HL-60/S4 (cell line): Measurements from ENCODE around the gene ABRACL.
"Not testable (repeated sequence)": the region's sequence is repeated elsewhere in the genome, so short reads cannot be mapped to it uniquely, and the experiment has no call there.

Experiments
- in situ Hi-C: fragments of 300-500 bp; cut with MboI; formaldehyde crosslinking; loops from 2 replicates; pipeline ENCODE4 v1.14.3; 2022; ENCODE audit warnings: low sequenced_read_pairs

The ABRACL gene

DNA sequence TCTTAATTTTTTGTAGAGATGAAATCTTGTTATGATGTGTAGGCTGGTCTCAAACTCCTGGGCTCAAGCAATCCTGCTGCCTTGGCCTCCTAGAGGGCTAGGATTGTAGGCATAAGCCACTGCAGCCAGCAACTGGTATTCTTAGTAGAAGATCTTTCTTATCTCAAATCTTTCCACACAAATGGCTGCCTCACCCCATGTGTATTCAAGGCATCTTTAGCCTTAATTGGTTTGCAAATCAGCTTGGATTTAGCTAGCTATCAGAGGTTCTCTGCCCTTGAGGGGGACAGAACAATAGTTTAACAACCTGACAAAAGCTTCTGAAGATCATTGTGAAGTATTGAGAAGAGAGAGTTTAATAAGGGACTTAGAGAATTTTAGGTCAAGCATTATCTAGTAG is 17.9 kb upstream of the ABRACL start:
- in situ Hi-C loops: no loop called here

DNA sequence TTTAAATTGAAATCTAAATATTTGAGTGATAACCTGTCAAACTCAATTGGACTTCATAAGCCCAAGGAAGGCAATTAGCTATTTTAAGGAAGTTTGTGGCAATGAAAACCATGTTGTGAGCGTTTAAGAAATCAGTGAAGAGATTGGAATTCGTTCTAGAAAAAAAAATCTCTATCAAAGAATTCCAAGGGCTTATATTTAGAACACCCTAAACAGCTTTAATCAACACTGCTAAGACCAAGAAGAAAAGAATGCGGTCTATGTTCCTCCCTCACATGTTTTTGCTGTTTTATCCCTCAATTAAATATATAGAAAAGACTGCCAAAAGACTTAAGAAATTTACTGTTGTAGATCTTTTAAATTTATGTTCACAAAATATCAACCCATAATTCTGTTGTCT is 16.6 kb upstream of the ABRACL start:
- in situ Hi-C loops: no loop called here

DNA sequence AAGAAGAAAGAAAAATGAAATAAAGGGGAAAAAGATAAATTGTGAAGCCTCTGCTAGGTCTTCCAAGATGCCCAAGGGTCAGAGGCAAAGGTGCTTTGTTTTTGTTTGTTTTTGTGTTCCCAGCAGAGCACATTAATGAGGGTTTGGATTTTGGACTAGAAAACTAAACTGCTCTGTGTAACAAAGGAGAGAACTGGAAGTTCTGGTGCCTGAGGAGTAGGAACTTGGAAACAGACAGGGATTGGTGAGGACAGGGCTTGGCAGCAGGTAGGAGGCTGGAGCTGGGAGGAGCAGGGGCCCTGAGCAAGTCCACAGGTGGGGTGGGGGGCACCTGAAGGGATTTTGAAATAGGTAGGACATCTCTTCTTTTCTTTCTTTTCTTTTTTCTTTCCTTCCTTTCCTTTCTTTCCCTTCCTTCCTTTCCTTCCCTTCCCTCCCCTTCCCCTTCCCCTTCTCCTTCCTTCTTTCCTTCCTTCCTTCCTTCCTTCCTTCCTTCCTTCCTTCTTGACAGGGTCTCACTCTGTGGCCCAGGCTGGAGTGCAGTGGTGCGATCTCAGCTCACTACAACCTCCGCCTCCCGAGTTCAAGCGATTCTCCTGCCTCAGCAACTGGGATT is 15.3 kb upstream of the ABRACL start:
- in situ Hi-C loops: no loop called here

DNA sequence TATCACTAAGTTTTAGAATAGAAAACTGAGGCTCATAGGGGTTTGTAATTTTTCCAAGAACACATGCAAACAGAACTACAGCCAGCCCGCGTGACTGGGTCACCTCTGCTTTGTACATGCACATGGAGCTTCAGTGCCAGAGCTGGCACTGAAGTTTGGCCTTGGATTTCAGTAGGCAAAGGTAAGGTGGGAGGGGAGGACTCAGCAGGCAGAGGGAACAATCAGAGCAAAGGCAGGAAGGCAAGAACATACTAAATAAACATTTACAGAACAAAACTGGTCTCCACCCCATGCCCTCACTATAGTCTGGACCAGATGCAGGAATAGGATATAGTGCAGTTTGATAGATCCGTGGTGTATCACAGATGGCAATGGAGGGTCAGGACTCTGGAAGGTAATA is 13.6 kb upstream of the ABRACL start:
- in situ Hi-C loops: no loop called here

DNA sequence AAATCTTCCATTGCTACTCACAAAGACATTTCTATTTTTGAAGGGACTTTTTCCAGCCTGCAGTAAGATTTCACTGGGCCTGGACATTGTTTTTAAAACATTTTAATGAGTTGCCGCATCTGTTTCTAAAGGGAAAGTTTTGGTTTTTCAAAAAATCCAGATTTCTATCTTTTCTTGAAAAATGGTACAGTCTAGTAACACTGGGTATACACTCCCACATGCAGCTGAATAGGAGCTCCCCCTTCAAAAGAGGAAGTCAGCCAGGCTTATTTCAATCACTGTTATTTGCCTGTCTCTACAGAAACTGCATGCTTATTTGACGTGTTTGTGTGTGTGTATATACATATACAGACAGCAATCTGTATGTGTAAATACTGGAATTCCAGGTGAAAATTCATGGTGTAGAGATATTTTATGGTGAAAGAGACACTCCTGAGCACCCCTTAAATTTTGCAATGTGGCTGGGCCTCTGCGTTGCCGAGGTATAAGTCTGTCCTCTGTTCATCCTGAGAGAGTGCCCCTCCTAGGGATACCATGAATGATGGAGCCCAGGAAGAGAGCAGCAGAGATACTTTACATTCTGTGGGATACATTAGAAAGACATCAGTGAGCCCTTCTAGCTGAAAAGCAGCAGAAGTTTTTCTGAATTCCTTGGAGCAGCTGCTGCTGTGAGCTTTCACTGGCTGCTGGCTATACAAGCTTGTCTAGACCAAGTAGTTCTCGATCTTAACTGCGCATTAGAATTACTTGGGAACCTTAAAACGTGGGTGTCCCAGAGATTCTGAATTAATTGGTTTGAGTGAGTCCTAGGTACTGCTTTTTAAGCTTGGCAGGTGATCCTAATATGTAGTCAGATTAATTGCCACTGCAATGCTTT is 12.0 kb upstream of the ABRACL start:
- in situ Hi-C loops: no loop called here

DNA sequence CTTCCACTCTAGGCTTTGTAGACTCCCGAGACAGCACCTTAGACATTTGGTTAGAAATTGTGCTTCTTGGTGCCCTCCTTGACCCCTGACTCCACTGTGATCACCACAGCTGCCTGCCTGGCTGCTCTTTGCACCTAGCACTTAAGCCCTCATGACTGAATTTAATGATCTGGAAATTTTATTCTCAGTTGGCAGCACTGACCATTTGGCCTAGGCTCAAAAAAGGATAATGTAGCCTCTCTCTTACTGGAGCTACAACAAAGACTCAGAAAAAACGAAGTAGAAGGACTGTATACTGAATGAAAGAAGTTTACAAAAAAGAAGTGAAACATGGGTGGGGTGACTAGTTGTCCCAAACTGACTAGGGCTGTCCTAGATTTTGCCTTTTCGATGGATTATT is 11.3 kb upstream of the ABRACL start:
- in situ Hi-C loops: no loop called here

DNA sequence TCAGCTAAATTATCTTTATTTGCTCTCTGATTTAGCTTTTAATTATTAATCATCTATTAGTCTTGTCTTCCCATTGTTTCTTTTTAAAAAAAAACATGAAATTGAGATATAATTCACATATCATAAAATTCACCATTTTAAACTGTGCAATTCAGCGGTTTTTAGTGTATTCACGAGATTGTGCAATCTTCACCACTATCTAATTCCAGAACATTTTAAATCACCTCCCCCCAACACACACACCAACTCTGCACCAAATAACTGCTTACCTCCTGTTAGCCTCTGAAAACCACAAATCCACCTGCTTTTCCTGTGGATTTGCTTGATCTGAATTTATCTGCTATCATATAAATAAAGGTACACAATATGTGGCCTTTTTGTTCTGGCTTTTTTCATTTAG is 8.8 kb upstream of the ABRACL start:
- in situ Hi-C loops: no loop called here

DNA sequence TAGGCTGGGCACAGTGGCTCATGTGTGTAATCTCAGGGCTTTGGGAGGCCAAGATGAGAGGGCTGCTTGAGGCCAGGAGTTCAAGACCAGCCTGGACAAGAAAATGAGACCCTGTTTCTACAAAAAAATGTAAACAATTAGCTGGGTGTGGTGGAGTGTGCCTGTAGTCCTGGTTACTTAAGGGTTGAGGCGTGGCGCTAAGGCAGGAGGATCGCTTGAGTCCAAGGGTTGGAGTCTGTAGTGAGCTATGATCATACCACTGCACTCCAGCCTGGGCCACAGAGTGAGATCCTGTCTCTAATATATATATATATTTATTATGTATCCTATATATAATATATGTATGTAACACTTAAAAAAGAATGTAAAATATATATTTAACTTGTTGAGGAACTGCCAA is 7.9 kb upstream of the ABRACL start:
- in situ Hi-C loops: no loop called here

DNA sequence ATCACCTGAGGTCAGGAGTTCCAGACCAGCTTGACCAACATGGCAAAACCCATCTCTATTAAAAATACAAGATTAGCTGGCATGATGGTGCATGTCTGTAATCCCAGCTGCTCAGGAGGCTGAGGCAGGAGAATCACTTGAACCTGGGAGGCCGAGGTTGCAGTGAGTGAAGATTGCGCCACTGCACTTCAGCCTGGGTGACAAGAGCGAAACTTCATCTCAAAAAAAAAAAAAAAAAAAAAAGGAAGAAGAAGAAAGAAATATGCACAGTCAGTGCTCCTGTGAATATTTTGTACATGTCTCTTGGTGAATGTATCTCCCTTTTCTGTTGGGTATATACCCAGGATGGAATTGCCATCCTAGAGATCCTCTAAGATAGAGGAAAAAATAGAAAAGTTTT is 3.1 kb upstream of the ABRACL start:
- in situ Hi-C loops: not testable (repeated sequence)

DNA sequence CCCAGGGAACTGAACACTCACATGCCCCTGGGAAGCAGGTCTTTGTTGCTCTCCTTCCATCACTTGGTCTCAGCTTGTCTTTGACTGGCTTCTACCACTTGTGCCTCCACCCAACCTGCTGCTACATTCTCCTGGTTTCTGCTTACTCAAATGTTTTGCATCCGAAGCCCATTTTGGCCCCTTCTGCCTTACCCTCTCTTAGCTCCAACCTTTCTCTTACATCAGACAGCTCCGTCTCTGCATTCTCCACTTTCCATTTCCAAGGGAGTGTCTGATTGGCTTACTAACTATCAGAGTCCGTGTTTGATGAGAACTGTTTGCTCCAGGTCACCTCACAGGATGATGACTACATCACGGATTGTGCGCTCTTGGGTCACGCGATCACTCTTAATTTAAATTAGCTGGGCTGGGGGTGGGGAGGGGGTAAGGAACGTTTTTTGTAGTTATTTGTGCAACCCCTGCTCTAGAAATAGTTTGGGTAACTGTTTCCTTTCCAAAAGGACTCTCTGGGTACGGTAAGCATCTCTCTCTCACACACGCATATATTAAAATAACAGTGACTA is 844 bp upstream of the ABRACL start:
- in situ Hi-C loops: no loop called here

DNA sequence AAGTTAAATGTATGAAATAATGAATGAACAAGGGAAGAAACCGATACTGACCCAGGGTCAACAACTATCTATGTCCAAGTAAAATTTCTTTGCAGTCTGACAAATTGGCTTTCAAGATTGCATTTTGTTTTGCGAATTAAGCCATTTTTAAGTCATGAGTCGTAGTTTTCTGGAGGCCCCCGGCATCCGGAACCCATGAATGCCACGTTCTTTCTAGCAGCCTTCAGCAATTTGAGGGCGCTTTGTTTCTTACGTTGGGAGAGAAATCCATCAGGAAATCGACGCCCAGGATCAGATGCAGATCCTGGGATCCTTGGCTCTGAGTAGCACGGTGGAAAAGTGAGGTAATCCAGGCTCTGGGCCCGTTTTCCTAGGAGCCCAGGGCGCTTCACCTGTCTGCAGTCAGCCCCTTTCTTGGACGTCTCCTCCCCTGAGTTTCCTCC is 309 bp upstream of the ABRACL start:
- in situ Hi-C loops: no loop called here

DNA sequence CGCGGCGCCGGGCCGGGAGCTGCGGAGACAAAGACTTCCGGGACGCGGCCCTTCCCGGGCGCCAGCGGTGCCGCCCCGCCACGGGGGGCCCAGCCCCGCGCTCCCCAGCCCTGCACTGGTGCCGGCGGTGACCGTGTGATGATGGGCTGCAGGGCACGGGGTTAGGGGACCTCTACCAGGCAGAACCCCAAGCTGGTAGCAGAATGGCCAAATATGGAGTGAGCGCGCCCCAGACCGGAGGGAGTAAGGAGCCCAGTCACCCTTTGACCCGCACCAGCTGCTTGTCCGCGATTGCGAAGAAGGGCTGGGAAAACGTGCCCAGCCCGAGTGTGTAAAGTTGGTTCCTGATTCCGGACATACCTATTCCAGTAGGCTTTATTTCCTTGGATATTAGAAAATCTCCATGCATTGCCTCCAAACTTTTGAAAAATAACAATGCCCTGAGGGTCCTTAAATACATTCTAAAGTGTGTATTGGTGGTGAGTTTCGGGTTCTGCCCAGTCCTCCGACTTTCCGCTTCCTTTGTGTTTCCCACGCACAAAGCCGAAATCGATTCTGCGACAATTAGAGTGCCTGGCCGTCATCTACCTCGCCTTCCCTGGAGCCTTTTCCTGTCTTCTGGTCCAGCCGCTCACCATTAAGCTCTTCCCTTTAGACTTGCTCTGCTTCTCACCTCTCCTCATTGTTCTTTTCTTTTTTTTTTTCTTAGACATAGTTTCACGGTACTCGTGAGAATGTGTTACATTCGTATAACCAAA is 1.1 kb downstream of the ABRACL start:
- in situ Hi-C loops: no loop called here

DNA sequence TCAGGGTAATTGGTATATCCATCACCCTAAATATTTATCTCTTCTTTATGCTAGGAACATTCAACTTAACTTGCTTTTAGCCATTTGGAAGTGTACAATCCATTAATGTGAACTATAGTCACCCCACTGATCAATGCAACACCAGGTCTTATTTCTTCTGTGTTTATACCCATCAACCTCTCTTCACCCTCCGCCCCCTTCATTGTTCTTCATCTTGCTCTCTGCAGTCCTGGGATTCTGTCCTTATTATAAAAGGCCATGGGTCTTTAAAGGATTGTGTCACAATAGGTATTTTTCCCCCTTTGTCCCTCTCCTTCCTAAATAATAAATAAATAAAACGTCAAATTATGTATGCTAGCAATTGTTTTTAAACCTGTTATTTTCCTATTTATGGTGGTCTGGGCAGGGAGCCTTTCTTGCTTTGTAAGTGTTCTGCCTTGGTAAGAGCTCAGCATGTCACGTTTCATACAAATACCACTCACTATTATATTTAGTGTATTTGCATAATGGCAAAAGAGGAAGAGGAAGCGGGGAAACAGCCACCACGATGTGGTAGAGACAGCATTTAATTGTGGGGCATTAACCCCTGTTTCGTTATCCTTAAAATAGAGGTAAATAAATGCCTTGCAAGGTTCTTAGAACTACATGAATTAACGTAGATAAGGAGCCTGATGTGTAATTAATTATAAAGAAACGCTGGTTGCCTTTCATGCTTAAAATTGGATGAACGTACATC is 1.9 kb downstream of the ABRACL start:
- in situ Hi-C loops: no loop called here

DNA sequence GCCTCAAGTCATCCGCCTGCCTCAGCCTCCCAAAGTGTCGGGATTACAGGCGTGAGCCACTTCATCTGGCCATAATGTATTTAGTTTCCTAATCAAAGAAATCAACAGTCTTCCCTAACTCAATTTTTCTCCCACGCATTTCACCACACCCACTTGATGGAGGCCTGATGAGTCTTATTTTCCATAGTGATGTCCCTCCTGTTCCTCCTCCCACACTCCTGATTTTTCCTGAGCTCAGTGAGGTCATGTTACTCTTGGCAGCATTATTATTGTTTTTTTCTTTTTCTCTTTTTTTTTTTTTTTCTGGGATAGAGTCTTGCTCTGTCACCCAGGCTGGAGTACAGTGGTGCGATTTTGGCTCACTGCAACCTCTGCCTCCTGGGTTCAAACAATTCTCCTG is 8.9 kb downstream of the ABRACL start:
- in situ Hi-C loops: no loop called here

DNA sequence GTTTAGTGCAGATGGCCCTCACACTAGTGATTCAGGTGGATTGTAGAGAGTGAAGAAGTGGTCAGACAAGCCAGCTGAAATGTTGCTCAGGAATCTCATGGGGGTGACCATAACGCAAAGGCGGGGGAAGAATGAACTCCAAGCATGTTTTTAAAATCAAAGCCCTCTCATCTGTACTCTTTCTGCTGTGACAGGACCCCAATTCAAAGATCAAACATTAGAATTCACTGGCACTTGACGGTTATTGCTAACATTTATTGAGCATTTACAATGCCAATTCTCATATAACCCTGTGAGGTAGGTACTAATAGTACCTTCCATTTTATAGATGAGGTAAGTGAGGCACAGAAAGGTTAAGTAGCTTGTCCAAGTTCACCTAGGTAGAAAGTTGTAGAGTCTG is 15.7 kb downstream of the ABRACL start:
- in situ Hi-C loops: no loop called here

DNA sequence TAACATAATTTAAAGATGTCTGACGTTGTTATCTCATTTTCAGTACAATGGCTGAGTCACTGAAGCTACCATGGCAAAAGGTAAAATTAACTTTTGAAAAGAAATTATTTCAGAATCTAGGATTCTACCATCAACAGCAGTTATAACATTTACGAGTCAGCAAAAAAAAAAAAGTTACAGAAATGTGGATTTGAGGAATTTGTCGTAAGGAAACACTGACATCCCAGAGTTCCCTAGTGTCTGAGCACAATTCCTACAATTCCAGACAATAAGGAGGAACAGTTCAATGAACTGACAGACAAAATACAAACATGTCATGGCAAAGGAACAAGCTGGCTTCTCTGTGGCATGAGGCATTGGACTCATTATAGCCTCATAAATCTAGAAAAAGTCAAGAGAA is 19.1 kb downstream of the ABRACL start:
- in situ Hi-C loops: no loop called here

DNA sequence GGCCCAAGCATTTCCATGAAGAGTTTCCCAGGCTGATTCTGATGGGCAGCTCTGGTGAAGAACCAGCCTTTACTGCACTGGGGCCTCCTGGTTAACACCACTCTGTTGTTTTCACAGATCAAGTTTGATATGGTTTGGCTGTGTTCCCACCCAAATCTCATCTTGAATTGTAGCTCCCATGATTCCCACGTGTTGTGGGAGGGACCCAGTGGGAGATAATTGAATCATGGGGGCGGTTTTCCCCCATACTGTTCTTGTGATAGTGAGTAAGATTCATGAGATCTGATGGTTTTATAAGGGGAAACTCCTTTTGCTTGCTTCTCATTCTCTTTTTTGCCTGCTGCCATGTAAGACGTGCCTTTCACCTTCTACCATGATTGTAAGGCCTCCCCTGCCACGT is 20.4 kb downstream of the ABRACL start:
- in situ Hi-C loops: not testable (repeated sequence)

DNA sequence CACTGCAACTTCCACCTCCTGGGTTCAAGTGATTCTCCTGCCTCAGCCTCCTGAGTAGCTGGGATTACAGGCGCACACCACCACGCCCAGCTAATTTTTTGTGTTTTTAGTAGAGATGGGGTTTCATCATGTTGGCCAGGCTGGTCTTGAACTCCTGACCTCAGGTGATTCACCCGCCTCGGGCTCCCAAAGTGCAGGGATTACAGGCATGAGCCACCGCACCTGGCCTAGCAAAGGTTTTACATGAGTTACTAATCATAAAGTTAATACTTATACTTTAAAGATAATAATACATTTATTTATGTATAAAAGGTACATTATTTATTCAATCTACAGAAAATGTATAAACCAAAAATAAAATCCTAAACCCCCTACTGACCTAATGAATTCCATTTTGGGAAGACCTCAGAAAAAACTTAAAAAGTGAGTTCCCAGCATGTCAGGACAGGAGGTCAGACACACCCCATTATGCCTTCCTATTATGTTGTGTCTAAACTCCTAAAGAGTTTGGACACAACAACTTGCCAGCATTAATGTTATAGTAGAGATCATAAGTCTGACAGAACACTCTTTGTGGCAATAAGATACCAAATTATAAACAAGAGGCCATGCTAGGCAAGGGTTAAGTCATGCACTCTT is 21.7 kb downstream of the ABRACL start:
- in situ Hi-C loops: not testable (repeated sequence)

DNA sequence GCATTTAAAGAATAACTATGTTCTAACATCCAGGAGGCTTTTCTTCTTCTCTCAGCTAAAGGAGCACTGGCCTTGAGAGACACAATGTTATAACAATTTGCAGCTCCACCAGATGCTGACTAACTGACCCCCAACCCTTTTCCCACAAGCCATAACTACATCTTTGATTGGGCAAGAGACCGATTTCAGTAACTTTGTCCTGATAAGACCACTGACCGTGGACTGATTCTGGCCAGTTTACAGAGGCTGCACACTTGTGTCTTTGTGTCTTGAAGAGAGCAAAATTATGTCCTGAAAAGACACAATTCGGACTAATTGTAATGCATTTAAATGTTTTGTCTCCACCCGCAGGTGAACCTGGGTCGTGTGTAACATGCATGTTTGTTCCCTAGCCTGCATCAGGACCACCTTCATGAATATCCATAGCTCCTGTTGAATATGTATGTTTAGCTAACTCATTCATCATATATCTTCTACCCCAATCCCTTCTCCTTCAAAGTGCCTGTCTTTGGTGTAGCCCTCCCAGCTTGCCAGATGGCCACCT is 22.3 kb downstream of the ABRACL start:
- in situ Hi-C loops: no loop called here
